Right renal pelvis (tissue), 4 donors: ENCODE data around the gene CPEB2. TPM values are rescaled to one million over a fixed set of nuclear protein-coding genes. Genes with fewer than 3 reads are reported as not detected.
A peak's percentile ranks its signal among the peaks of the same experiment; 100 is the strongest.

Experiments
- DNase-seq, 4 donors: peaks; one replicate each; pipeline ENCODE4 v3.0.0-alpha.2; 2013; ENCODE audit warnings: low read depth in 4 of 4, low spot score in 3 of 4, missing footprints in 1 of 4
- polyA plus RNA-seq, 4 donors: library from polyadenylated mRNA; unstranded; fragments of 120-200 nt; gene quantifications; one replicate each; pipeline ENCODE4 v1.2.1, GENCODE V29; 2013; ENCODE audit not compliant: insufficient read length in 4 of 4

CPEB2 gene
- polyA plus RNA-seq, 4 donors = 17.3 to 21.3 (median 20.5) TPM

DNA sequence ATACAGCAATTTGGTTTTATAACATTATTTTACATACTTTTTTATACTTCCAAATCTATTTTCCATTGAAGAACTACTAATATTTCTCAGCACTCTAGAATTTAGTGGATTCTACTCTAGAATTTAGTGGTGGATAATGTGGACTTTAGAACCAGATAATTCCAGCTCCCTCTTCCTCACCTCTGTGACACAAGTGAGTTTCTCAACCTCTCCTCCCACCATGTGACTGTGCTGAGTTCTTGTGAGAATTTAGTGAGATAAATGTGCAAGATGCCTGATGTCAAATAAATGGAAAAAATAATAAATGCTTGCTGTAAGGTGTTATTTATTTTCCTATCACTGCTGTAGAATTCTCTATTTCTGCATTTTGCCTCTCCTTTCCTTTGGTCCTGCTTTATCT, 107.3 kb downstream of the CPEB2 start:
- DNase-seq = no peak

GRCh38 chr4:15110120-15110571, 107.9 kb downstream of the CPEB2 start:
- no peak for DNase-seq

DNA sequence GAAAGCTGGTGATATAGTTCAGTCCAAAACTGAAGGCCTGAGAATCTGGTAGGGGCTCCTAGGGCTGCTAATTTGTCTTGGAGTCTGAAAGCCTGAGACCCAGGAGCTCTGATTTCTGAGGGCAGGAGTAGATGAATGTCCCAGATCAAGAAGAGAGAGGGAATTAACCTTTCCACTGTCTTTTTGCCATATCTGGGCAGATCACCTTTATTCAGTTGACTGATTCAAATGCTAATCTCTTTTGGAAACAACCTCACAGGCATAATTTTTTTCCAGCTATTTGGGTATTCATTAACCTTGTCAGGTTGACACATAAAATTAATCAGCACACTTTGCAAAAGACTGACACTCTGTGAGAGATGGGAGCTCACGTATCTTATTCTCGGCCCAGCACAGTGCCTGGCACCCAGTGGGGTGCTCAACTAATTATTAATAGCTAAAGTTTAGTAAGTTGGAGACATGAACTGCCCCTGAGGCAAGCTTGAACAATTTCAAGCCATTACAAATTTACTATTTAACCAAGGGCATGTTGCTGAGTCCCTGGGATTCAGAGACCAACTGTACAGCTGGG, 114.3 kb downstream of the CPEB2 start:
- peak in 3 of 4 donors; percentile 14 to 45 (median 39) for DNase-seq

GRCh38 chr4:15117270-15117946, 115.1 kb downstream of the CPEB2 start:
- DNase-seq = no peak

DNA sequence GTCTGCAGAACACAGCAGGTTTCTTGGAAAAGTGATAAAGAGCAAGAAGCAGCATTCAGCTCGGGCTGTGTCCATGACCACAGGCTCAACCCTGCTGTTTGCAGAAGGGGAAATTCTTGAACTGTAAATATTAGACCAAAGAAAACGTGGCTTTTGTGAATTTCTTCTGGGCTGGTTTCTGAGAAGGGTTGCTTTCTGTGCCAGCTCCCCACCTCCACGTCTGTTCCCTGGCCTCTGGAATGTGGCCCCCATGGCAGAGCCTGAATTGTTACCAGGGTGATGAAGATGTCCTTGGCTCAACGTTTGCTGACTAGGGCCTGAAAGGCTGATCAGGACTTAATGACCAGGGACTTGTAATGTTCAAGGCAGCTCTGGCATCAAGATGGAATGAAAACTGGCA, 116.0 kb downstream of the CPEB2 start:
- no peak for DNase-seq
